Measurements from ENCODE around the gene SORCS2. TPM values are rescaled to one million over a fixed set of nuclear protein-coding genes. Genes with fewer than 3 reads are reported as not detected.

The SORCS2 gene
- total RNA-seq, 8 experiments from 2014 or later = 1.8 to 14.0 (median 5.3) TPM

DNA sequence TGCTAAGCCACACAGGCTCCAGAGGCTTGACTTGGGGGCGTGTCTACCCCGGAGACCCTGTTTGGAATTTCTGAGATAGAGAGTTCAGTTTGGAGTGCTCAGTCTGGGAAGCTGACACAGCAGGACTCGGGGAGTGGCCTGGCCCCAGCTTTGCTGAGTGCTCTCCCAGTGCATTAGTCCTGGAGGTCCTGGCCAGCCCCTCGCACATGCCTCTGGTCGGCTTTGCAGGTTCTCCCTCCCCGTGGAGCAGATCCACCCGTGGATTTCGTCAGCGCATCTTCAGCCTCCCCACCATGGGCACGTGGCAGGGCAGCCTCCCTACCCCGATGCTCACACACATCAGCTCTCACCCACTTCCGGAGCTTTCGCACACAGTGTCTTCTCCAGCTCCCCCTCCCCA lies 177.2 kb downstream of the SORCS2 start:
- Histone ChIP-seq H3K4me3 (no peak overlapping the region), H3K4me1 (replicated peaks in 1 of 2) (peaks cover 32 to 34% of the 10 kb centered on the region in 2 donors), H3K27ac (no peak overlapping the region)
- in situ Hi-C loops (cut with MboI; ENCODE audit: low pct_unique_long_range_greater_than_20kb in 2 of 9, low sequenced_read_pairs in 9 of 9, unreplicated experiment in 9 of 9) = no loop called here
- no peak for ATAC-seq (replicated peaks in 6 of 8)
- 25 to 95% (median 73%) methylated on average over 3 to 8 of the region's 13 CpGs; no CpG with 5 or more reads in 5 of the 10 experiments for WGBS, 10 experiments

DNA sequence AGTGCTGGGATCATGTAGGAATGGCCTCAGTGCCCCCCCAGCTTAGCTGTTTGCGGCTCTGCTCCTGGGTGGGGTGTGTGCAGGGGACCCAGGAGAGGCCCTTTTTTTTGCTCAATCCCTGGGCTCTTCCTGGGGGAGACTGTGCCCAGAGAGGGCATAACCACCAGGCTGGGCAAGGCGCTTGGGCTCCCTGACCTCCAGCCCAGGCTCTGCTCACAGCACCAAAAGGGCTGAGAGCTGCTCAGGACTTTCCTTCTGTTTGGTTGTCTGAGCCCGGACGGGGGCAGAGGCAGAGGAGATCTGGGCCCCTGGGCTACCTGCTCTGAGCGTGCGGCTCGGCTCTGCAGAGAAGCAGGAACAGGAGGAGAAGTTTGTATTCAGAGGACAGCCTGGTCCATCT lies 177.7 kb downstream of the SORCS2 start:
- H3K4me3 ChIP-seq = no peak overlapping the region
- H3K27ac ChIP-seq = no peak overlapping the region
- in situ Hi-C loops (cut with MboI; ENCODE audit: low pct_unique_long_range_greater_than_20kb in 2 of 9, low sequenced_read_pairs in 9 of 9, unreplicated experiment in 9 of 9) = no loop called here
- H3K4me1 ChIP-seq (replicated peaks in 1 of 2) = peaks cover 34 to 36% of the 10 kb centered on the region in 2 donors
- WGBS, 10 experiments = 21 to 100% (median 100%) methylated on average over 3 to 5 of the region's 7 CpGs; no CpG with 5 or more reads in 5 of the 10 experiments
- ATAC-seq (replicated peaks in 6 of 8) = no peak

DNA sequence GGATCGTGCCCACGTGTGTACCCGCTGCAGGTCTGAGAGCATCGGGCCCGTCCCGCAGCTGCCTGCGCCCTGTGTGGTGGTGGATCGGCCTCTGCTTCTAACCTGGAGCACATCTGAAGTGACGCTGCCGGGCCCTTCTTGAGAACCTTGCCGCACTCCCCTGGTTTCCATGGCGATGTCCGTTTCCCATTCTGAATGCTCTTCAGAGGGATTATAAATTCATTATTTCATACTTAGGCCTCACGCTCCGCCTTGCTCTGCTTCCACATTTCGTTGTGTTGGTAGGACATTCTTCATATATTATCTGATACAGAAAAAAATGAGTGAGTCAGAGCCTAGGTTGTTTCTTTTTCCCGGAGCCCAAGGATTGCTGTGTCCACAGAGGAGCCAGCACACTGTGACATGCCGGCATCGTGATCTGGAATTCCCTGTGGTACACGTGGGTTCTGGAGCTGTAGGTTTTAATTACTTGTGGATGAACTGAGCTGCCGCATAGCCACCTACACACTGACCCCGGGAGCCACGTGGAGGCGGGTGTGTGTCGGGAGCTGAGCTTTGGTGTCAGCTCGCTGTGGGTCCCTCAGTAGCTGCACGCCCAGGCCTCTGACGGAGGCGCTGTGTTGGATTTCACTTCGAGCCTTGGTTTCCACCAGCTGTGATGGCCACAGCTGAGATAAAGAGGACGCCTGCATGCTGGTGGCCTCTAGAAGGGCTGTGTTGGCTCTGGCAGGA lies 179.0 kb downstream of the SORCS2 start:
- Histone ChIP-seq H3K27ac (peak overlapping the region; percentile 31 to 53), H3K4me1 (replicated peaks in 1 of 2) (peaks cover 37 to 41% of the 10 kb centered on the region in 2 donors), H3K4me3 (no peak overlapping the region)
- in situ Hi-C loops (cut with MboI; ENCODE audit: low pct_unique_long_range_greater_than_20kb in 2 of 9, low sequenced_read_pairs in 9 of 9, unreplicated experiment in 9 of 9) = no loop called here
- WGBS, 10 experiments = 67 to 94% (median 79%) methylated on average over 2 to 12 of the region's 31 CpGs; no CpG with 5 or more reads in 3 of the 10 experiments
- peak in 6 of 8 experiments; percentile 26 to 91 (median 84) for ATAC-seq (replicated peaks in 6 of 8)

DNA sequence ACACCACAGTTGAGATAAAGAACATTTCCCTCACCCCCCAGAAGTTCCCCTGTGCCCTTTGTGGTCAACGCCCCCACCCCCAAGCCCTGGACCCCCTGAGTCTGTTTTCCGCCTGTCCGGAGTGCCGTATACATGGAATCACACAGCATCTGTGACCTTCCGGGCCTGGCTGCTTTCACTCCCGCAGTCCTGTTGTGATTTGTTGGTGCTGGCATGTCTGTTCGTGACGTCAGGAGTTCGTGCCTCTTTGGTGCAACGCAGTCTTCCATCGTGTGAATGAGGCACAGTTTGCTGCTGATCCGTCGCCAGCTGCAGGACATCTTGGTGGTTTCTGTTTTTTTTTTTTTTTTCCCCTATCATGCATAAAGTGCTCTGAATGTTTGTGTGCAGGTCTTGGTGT lies 180.3 kb downstream of the SORCS2 start:
- no peak overlapping the region for H3K4me3 ChIP-seq
- no peak for ATAC-seq (replicated peaks in 6 of 8)
- no peak overlapping the region for H3K27ac ChIP-seq
- peaks cover 28 to 33% of the 10 kb centered on the region in 2 donors for H3K4me1 ChIP-seq (replicated peaks in 1 of 2)
- in situ Hi-C loops (cut with MboI; ENCODE audit: low pct_unique_long_range_greater_than_20kb in 2 of 9, low sequenced_read_pairs in 9 of 9, unreplicated experiment in 9 of 9) = no loop called here
- WGBS, 10 experiments = 73 to 100% (median 87%) methylated on average over 2 to 11 of the region's 13 CpGs; no CpG with 5 or more reads in 4 of the 10 experiments

DNA sequence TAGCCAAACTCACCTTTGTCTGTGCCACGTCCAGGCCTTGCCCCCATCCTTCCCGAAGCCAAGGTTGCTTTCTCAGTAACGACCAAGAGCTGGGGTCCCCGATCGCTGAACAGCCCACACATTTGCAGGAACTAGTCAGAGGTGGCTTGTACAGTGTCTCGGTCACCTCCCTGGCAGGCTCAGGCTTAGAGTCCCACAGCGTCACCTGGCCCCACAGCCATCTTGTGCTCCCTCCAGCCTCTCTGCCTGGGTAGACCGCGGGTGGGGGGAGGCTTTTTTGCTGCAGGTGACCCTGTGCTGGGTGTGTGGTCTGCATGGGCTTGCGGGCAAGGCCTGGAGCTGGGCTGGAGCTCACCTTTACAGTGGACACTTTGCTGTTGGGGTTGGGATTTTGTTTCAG lies 182.2 kb downstream of the SORCS2 start:
- no peak for ATAC-seq (replicated peaks in 6 of 8)
- H3K4me1 ChIP-seq (replicated peaks in 1 of 2) = peaks cover 25 to 43% of the 10 kb centered on the region in 2 donors
- in situ Hi-C loops (cut with MboI; ENCODE audit: low pct_unique_long_range_greater_than_20kb in 2 of 9, low sequenced_read_pairs in 9 of 9, unreplicated experiment in 9 of 9) = no loop called here
- 87 to 100% methylated on average over 3 to 5 of the region's 10 CpGs; no CpG with 5 or more reads in 8 of the 10 experiments for WGBS, 10 experiments
- no peak overlapping the region for H3K4me3 ChIP-seq
- no peak overlapping the region for H3K27ac ChIP-seq

DNA sequence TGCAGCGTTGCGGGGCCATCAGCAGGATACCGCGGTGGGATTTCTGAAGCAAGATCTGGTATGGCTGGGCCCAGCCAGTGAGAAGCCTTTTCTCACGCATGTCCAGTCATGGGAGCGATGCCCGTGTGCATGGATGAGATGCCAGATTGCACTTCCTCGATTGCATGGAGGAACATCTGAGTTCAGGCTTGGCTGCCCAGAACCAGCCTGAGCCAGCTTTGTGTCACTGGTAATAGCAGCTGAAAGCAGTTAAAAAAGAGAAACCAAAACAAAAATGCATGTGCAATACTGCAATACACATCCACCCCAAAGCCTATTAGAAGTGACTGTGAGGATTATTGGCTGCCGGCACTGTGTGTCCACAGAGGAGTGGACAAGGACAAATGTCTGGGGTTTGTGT lies 183.1 kb downstream of the SORCS2 start:
- 0 to 92% (median 69%) methylated on average over 1 to 7 of the region's 9 CpGs; no CpG with 5 or more reads in 2 of the 10 experiments for WGBS, 10 experiments
- ATAC-seq (replicated peaks in 6 of 8) = peak in 5 of 8 experiments; percentile 8 to 94 (median 79)
- H3K27ac ChIP-seq = peak overlapping the region in 1 of 2 donors; percentile 11
- in situ Hi-C loops (cut with MboI; ENCODE audit: low pct_unique_long_range_greater_than_20kb in 2 of 9, low sequenced_read_pairs in 9 of 9, unreplicated experiment in 9 of 9) = no loop called here
- H3K4me1 ChIP-seq (replicated peaks in 1 of 2) = peaks cover 25 to 39% of the 10 kb centered on the region in 2 donors
- no peak overlapping the region for H3K4me3 ChIP-seq

DNA sequence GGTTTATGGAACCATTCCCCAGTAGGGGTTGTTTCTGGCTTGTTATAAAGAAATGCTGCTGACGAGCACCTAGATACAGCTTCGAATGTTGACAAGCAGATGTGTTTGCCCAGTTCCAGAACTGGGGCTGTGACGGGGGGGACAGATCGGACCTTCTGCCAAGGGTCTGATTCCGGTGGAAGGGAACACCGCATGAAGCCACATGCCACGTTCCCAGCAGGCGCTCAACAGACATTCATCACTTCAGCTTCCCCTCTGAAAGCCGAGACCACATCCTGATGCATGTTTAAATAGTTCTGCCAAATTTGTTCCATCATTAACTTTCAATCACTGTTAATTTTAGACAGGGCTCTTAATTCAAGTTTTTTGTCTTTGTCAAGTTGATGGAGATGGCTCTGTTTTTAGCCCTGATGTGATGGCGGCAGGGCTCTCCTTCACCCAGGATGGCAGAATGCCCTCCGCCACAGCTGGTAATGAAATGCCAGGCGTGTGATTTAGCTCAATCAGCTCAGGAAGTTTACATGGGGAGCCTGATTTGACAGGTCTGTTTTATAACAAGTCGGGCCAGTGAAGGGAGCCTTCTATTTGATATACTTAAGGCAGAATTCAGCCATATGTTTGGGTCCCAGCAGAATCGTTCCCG lies 185.0 kb downstream of the SORCS2 start:
- no peak overlapping the region for H3K4me3 ChIP-seq
- peaks cover 13 to 26% of the 10 kb centered on the region in 2 donors for H3K4me1 ChIP-seq (replicated peaks in 1 of 2)
- 31 to 83% (median 69%) methylated on average over 1 to 14 of the region's 15 CpGs; no CpG with 5 or more reads in 1 of the 10 experiments for WGBS, 10 experiments
- no peak for ATAC-seq (replicated peaks in 6 of 8)
- in situ Hi-C loops (cut with MboI; ENCODE audit: low pct_unique_long_range_greater_than_20kb in 2 of 9, low sequenced_read_pairs in 9 of 9, unreplicated experiment in 9 of 9) = no loop called here
- H3K27ac ChIP-seq = no peak overlapping the region

DNA sequence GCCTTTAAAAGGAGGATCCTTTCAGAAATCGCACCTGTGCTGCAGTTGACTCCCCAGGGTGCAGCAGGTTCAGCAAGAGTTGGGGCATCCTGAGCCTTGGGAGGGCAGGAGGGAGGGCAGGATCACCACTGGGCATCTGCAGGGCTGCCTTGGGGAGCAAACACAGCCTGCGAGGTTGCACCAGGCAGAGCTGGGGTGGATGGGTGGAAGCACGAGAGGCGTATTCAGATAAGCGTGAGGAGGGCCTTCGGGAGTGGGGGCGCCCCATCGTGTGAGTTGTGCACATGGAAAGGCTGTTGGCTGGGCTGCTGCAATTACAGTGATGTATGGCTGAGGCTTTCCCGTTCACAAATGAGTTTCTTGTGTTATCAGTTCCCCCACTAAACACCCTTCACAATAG lies 186.8 kb downstream of the SORCS2 start:
- WGBS, 10 experiments = 35 to 80% (median 67%) methylated on average over 1 to 4 of the region's 9 CpGs; no CpG with 5 or more reads in 5 of the 10 experiments
- H3K4me3 ChIP-seq = no peak overlapping the region
- peaks cover 16 to 26% of the 10 kb centered on the region in 2 donors for H3K4me1 ChIP-seq (replicated peaks in 1 of 2)
- ATAC-seq (replicated peaks in 6 of 8) = peak in 2 of 8 experiments; percentile 28 to 58
- in situ Hi-C loops (cut with MboI; ENCODE audit: low pct_unique_long_range_greater_than_20kb in 2 of 9, low sequenced_read_pairs in 9 of 9, unreplicated experiment in 9 of 9) = no loop called here
- H3K27ac ChIP-seq = no peak overlapping the region

DNA sequence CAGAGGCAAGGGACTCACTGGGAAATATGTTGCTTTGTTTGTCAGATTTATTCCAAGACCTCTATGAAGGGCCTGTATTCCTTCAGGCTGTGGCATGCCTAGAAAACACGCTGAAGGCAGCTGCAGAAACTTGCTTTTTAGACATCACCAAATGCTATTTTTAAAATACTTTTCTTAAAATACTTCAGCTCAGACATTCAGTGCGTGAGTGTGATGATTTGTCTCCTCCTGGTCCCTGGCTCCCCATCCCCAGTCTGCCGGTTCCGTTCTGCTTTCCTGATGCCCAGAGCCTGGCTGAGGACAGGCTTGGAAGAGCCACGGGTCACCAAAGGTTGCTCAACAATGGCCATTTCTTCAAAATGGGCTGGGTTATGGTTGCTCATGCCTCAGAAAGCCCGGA lies 187.4 kb downstream of the SORCS2 start:
- no peak overlapping the region for H3K4me3 ChIP-seq
- no peak overlapping the region for H3K27ac ChIP-seq
- H3K4me1 ChIP-seq (replicated peaks in 1 of 2) = peaks cover 16 to 26% of the 10 kb centered on the region in 2 donors
- 3 to 89% (median 61%) methylated on average over 1 to 5 of the region's 6 CpGs; no CpG with 5 or more reads in 3 of the 10 experiments for WGBS, 10 experiments
- ATAC-seq (replicated peaks in 6 of 8) = no peak
- in situ Hi-C loops (cut with MboI; ENCODE audit: low pct_unique_long_range_greater_than_20kb in 2 of 9, low sequenced_read_pairs in 9 of 9, unreplicated experiment in 9 of 9) = no loop called here

DNA sequence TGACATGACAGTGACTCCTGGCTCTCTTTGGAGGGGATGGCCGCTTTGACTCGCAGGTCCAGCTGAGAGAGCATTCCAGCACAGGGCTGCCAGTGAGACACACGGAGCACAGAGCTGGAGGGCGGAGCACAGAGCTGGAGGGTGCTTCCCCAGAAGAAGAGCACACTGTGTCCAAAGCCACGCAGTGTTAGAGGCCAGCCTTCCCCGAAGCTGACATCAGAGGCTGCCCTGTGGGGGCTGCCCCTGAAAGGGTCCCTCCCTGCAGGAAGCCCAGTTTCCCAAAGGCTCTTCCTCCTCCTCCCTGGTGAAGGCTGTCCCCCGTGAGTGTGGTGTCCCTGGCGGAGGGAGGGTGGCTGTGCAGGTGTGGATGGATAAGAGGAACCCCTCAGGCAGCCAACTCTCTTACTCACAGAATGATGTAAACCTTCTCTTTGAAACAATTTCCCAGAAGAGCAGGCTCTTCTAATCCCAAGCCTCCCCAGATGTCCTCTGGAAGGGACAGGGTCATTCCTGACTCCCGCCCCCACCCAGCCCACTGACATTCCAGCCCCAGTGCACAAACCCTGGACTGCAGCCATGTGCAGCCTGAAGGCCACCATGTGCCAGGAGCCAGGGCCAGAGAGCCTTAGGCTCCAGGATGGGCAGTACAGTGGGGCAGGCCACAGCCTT lies 189.0 kb downstream of the SORCS2 start:
- ATAC-seq (replicated peaks in 6 of 8) = peak; percentile 37 to 91 (median 72)
- in situ Hi-C loops (cut with MboI; ENCODE audit: low pct_unique_long_range_greater_than_20kb in 2 of 9, low sequenced_read_pairs in 9 of 9, unreplicated experiment in 9 of 9) = no loop called here

DNA sequence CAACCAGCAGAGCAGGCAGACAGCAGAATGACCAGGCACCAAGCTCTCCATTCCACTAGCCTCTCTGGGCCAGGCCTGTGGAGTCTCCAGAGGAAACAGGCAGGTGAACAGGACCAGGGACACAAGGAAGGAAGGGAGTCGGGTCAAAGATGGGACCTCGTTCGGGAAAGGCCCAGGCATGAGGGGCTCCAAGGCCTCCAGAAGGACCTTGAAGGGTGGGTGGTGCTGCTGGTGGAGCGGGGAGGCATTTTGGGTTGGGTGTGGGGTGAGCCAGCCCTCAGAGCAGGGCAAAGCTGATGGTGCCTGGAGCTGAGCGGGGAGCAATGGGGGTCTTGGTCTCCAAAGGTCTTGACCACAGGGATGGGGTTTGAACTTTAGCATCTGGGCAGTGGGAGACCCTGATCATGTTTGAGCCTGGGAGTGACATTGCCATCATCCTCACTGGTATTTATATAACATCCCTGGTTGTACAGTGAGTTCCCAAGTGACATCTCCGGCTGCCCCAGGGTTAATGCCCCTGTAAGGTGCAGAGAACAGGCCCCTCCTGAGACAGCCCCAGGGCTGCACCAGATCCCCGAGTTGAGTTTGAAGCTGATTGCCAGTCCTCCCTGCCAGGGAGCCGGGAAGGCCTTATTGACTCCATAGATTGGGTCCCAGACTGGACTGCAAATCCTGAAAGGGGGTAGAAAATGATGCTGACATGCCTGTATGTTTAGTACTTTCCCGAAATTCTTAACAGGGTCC lies 189.7 kb downstream of the SORCS2 start:
- no peak for ATAC-seq (replicated peaks in 6 of 8)
- in situ Hi-C loops (cut with MboI; ENCODE audit: low pct_unique_long_range_greater_than_20kb in 2 of 9, low sequenced_read_pairs in 9 of 9, unreplicated experiment in 9 of 9) = no loop called here
- Histone ChIP-seq H3K4me1 (replicated peaks in 1 of 2) (peaks cover 3 to 14% of the 10 kb centered on the region in 2 donors), H3K27ac (no peak overlapping the region), H3K4me3 (no peak overlapping the region)
- WGBS, 10 experiments = 21 to 100% (median 80%) methylated on average over 1 to 3 of the region's 9 CpGs; no CpG with 5 or more reads in 3 of the 10 experiments

More for the DNA sequence above, 189.0 kb downstream of the SORCS2 start:
- no peak overlapping the region for H3K27ac ChIP-seq
- peaks cover 3 to 14% of the 10 kb centered on the region in 2 donors for H3K4me1 ChIP-seq (replicated peaks in 1 of 2)
- WGBS, 10 experiments = 0 to 100% (median 0%) methylated on average over 1 to 5 of the region's 9 CpGs; no CpG with 5 or more reads in 5 of the 10 experiments
- H3K4me3 ChIP-seq = no peak overlapping the region

DNA sequence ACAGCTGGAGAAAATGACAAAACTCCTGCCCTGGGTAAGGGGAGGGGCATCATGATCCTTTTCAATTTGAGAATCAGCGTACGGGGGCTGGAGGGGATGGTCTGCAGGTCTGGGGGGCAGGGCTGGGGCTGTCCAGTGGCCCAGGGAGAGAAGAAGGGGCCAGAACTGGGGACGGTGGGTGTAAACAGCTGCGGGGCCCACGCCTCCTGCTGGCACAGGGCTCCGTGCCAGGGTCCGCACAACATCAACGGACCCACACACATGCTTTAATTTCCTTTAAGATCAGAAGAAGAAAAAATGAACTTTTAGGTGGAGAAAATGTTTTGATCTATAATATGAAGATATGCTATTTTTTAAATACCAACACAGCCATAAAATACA lies 190.3 kb downstream of the SORCS2 start:
- H3K4me1 ChIP-seq (replicated peaks in 1 of 2) = peaks cover 3 to 14% of the 10 kb centered on the region in 2 donors
- no peak overlapping the region for H3K27ac ChIP-seq
- H3K4me3 ChIP-seq = no peak overlapping the region
- no peak for ATAC-seq (replicated peaks in 6 of 8)
- 40 to 80% methylated on average over 1 of the region's 8 CpGs; no CpG with 5 or more reads in 8 of the 10 experiments for WGBS, 10 experiments
- in situ Hi-C loops (cut with MboI; ENCODE audit: low pct_unique_long_range_greater_than_20kb in 2 of 9, low sequenced_read_pairs in 9 of 9, unreplicated experiment in 9 of 9) = no loop called here

Data from motor neuron (in vitro differentiated cells).